PFSK-1 (cell line): ENCODE measurements around the gene DSEL.

Experiments
- FOXP2 ChIP-seq: optimal IDR thresholded peaks from 2 replicates; pipeline ENCODE3; 2011; ENCODE audit warnings: borderline replicate concordance, control low read depth, inconsistent platforms; ENCODE audit not compliant: insufficient read depth; ENCODE audit errors: extremely low read length, extremely low read depth
- POLR2AphosphoS5 ChIP-seq: IDR thresholded peaks from 2 replicates; pipeline ENCODE4 v1.6.1; 2012; ENCODE audit warnings: low read depth, mild to moderate bottlenecking, control low read depth, low read length, moderate library complexity
- SIN3A ChIP-seq: IDR thresholded peaks from 2 replicates; pipeline ENCODE4 v1.6.1; 2012; ENCODE audit warnings: mild to moderate bottlenecking, low read length, moderate library complexity, borderline replicate concordance; ENCODE audit not compliant: insufficient read depth
- TAF1 ChIP-seq: IDR thresholded peaks from 2 replicates; pipeline ENCODE4 v1.6.1; 2012; ENCODE audit warnings: low read length, control low read depth, borderline replicate concordance; ENCODE audit not compliant: insufficient read depth
- TF ChIP-seq, protein P1 (sequence below), 2 experiments: IDR thresholded peaks; 2 replicates each; pipeline versions ENCODE4 v1.6.1 to v1.8.0; 2011 to 2012; ENCODE audit warnings: low read depth in 2 of 2, low read length in 2 of 2, control low read depth in 1 of 2, inconsistent platforms in 1 of 2, mild to moderate bottlenecking in 1 of 2, moderate library complexity in 1 of 2; ENCODE audit not compliant: insufficient read depth in 1 of 2

DSEL gene

DNA sequence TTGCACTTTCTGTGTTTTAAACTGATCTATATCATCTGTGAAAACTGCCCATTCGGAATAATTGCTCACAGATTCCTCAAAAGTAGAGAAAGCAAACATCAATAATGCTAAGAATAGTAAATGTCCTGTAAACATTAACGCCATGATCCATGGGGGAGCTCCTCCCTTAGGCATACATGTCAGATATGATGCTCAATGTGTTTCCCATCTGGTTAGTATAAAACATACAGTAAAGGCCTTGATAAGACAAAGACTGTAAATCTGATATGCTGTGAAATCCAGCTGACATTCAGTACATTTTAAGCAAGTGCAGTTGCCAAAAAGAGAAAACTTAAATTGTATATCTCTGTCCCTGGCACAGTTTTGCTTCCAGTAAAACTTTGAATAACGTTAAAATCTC is 2.1 kb downstream of the DSEL start:
- no peak for TF ChIP-seq SIN3A

DNA sequence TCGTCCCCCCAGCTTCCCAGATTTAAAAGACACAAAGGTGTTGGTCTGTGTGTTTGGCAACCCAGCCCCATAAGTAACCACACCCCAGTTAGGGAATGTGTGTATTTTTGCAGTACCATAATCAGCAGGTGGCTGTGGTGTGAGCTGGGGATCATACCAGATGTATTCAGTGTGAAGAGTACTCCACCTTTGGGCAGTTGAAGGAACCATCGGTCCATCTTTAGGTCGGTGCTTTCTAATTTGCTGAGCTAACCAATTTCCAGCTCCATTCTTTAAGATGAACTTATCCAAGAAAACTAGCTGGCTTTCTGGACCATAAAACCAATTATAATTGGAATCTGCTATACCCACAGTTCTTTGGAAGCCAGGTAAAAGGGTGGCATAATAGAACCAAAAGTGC is 3.2 kb downstream of the DSEL start:
- TF ChIP-seq POLR2AphosphoS5 = no peak
- no peak for TF ChIP-seq FOXP2
- TF ChIP-seq TAF1 = no peak
- TF ChIP-seq, protein P1, sequence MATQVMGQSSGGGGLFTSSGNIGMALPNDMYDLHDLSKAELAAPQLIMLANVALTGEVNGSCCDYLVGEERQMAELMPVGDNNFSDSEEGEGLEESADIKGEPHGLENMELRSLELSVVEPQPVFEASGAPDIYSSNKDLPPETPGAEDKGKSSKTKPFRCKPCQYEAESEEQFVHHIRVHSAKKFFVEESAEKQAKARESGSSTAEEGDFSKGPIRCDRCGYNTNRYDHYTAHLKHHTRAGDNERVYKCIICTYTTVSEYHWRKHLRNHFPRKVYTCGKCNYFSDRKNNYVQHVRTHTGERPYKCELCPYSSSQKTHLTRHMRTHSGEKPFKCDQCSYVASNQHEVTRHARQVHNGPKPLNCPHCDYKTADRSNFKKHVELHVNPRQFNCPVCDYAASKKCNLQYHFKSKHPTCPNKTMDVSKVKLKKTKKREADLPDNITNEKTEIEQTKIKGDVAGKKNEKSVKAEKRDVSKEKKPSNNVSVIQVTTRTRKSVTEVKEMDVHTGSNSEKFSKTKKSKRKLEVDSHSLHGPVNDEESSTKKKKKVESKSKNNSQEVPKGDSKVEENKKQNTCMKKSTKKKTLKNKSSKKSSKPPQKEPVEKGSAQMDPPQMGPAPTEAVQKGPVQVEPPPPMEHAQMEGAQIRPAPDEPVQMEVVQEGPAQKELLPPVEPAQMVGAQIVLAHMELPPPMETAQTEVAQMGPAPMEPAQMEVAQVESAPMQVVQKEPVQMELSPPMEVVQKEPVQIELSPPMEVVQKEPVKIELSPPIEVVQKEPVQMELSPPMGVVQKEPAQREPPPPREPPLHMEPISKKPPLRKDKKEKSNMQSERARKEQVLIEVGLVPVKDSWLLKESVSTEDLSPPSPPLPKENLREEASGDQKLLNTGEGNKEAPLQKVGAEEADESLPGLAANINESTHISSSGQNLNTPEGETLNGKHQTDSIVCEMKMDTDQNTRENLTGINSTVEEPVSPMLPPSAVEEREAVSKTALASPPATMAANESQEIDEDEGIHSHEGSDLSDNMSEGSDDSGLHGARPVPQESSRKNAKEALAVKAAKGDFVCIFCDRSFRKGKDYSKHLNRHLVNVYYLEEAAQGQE (IDR thresholded peaks at IDR 0.05; ENCODE audit: insufficient read depth in 1 of 2, low read depth in 2 of 2, low read length in 2 of 2) = no peak
- TF ChIP-seq SIN3A = no peak

- no peak for TF ChIP-seq SIN3A
Measured at GRCh38 chr18:67511840-67512239, 4.7 kb downstream of the DSEL start.

DNA sequence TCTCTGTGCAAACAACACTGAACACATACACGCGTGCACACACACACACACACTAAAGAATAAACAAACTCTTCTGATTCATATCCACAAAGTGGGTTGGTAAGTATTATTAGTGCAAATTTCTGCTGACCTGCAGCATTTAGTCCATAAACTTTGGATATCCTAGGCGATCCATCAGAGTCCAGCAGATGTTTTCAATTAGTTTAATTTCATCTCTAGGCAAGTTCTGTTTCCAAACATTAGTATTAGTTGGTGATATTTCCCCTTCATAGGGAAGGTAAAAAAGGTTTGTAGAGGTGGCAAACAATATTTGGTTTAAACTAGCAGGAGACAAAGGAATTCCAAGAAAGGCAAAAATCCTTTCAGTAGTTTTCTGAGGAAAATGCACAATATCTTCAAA is 5.7 kb downstream of the DSEL start:
- TF ChIP-seq TAF1 = no peak
- TF ChIP-seq POLR2AphosphoS5 = no peak
- TF ChIP-seq FOXP2 = no peak
- TF ChIP-seq, protein P1 (IDR thresholded peaks at IDR 0.05; ENCODE audit: insufficient read depth in 1 of 2, low read depth in 2 of 2, low read length in 2 of 2) = no peak
- TF ChIP-seq SIN3A = no peak

DNA sequence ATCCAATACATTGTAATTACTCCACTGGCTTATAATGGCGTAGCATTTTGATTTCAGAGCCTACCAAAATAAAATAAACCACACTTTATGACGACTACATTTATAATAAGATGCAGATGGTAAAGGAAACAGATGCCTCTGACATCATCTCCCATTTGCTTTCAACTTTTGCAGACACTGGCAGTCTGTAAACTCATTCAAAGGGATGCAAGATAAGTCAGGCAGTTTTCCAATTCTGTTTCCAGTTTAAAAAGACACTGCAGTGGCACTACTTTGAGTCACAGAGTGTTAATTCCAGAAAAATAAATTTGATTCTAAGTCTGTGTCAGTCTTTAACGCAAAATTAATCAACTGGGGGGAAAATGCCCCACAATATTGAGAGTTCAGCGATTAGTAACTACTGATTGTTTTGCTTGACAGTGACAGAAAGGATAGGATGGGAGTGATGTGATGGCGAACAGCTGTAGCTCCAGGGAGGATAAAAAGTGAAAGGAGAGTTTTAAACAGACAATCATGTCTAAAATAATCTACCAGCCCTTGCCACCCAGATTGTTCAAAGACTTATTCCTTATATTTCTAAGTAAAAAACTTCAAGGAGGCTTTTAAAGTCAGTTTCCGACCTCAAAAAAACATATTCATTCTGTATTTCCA is 6.7 kb downstream of the DSEL start:
- TF ChIP-seq SIN3A (no peak), FOXP2 (no peak), TAF1 (no peak), POLR2AphosphoS5 (no peak)
- TF ChIP-seq, protein P1 (IDR thresholded peaks at IDR 0.05; ENCODE audit: insufficient read depth in 1 of 2, low read depth in 2 of 2, low read length in 2 of 2) = no peak

DNA sequence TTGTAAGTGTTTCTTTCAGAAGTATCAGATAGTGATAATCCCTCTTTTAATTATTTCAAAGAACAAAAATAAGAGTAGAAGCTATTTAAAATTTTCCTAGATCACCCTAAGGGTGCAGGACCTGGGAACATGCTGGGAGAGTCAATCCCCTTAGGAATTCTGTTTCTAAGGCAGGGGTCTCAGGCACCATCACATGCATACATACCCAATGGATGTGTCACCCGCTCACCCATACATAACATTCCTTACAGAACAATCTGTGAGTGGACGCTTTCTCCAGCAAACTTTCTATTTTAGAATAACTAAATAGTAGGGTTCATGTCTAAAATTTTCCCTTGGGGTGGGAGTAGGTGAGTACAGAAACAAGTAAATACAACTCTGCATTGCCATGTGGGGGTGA is 8.4 kb downstream of the DSEL start:
- TF ChIP-seq, protein P1 (IDR thresholded peaks at IDR 0.05; ENCODE audit: insufficient read depth in 1 of 2, low read depth in 2 of 2, low read length in 2 of 2) = no peak
- TF ChIP-seq FOXP2 (no peak), POLR2AphosphoS5 (no peak), SIN3A (no peak), TAF1 (no peak)
